HG02885 (cell line): ENCODE results near the gene KRT13.

Experiments used
- ATAC-seq: cut with Tn5 transposase; IDR thresholded peaks from one replicate; pipeline ENCODE4 v1.9.1; 2021; ENCODE audit warnings: mild to moderate bottlenecking; ENCODE audit not compliant: unreplicated experiment, poor library complexity

Gene KRT13

DNA sequence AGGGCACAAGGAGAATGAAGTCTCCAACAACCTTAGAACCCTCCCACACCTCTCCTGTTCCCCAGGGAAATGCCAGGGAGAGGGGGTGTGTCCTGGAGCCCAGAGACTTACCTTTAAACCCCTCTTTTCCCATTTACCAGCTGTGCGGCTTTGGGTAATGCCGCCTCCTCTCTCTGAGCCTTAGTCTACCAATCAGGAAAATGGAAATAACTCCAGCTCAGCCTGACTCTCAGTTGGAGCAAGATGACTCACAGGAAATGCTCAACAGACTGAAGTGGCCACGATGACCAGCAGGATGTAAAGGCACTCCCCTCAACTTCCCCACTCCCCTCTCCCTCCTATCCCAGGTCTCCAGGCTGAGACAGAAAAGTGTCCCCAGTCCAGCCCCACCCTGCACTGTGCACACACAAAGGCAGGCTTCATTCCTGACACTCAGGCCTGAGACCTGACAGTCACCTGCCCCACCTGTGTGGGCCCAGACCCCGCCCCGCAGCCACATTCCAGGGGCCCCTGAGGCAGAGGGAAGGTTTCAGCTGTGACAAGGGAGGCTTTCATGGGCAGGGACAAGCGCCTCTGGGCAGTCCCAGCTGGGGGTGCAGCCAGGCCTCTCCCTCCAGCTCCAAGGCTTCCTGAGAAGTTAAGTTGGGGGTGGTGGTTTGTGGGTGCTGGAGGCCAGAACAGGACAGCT lies 16.3 kb upstream of the KRT13 start:
- no peak for ATAC-seq

- ATAC-seq = no peak
Observed at GRCh38 chr17:41520821-41521521, 15.6 kb upstream of the KRT13 start.

DNA sequence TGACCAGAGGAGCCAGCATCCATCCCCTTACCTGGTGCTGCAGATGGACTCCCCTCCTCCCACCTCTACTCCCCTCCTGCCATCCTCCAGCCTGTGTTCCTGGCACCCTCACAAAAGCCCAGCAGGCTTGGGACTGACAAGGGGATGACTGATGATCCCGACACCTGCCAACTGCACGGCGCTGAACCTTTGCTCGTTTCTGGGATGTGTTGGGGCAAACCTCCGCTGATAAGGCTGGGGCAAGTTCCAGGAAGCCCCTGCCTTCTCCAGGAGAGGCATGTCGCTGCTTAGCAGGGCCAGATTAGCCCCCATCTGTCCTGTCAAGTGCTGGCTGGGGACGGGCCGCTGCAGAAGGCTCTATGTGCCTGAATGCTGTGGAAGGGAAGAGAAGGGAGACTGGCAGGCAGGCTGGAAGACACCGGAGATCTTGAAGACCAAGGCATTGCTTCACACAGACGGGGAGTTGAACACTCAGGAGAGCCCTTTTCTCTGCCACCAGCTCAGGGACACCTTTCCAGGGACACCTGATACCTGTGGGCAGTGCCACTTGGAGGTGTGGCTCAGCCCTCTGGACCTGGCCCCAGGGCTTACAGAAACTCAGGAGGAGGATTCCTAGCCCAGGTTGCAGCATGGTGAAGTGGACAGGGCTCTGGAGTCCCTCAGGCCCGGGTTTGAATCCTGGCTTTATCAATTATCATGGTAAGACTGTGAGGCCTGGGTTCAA lies 14.3 kb upstream of the KRT13 start:
- ATAC-seq = no peak

GRCh38 chr17:41518789-41519449 lies 13.5 kb upstream of the KRT13 start, which contains the start of gene KRT15:
KRT15 (minus strand) TSS chr17:41518890; CDS start chr17:41518827, 63 bp downstream.
- no peak for ATAC-seq

GRCh38 chr17:41518031-41518430 lies 12.6 kb upstream of the KRT13 start:
- no peak for ATAC-seq

DNA sequence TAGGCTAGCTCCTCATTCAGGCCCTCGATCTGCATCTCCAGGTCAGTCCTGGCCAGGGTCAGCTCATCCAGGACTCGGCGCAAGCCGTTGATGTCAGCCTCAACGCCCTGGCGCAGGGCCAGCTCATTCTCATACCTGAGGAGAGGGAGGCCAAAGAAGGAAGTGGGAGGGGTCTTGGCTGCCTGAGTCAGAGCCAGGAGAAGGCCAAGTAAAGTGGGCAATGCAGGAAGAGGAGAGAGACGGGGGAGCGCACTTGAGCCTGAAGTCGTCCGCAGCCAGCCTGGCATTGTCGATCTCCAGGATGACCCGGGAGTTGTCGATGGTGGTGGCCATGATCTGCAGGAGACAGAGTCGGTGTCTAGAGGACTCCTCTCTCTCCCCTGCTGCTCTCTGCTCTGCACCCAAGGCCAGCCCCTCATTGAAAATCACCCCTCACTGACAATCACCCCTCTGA lies 11.4 kb upstream of the KRT13 start:
- ATAC-seq = no peak

- no peak for ATAC-seq
Observed at GRCh38 chr17:41516147-41516829, 10.9 kb upstream of the KRT13 start.

- no peak for ATAC-seq
Observed at GRCh38 chr17:41513168-41513547, 7.7 kb upstream of the KRT13 start.

DNA sequence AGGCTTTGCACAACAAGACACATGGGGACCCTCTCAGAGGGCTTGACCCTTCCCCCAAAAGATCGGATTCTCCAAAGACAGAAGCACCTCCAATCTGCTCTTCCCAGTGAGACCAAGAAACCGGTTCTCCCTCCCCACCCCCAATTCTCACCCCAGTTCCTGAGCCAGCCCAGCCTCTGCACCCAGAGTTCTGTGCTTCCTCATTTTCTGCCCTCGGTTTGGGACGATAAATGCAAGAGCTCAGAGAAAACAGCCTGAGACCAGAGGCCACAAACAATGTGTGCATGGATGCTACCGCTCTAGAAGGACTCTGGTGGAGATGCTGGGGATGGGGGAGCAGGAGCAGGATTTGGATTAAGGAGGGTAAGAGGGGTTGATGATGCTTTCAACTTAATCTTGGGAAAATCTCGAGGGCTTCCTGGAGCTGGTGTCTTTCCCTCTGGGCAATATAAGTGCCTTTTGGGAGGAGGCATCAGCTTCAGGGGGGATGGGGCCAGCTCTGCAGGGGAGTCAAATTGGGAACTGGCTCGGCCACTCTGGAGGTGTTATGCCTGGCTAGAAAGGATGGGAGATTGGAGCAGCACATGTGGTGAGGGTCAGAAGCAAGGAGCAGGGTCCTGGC lies 7.2 kb upstream of the KRT13 start:
- ATAC-seq = no peak

DNA sequence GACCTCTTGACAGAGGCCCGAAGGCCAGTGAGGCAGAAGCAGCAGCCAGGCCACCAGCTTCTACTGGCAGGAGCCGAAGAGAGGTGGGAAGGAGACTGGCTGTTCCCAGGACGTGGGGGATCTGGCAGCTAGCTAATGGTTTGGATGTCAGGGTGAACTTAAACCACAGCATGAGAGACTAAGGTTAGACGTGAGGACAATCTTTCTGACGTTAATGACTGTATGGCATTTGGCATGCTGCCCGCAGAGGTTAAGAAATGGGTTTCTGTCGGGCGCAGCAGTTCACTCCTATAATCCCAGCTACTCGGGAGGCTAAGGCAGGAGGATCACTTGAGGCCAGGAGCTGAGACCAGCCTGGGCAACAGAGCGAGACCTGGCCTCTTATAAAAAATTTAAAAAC lies 6.3 kb upstream of the KRT13 start:
- no peak for ATAC-seq

DNA sequence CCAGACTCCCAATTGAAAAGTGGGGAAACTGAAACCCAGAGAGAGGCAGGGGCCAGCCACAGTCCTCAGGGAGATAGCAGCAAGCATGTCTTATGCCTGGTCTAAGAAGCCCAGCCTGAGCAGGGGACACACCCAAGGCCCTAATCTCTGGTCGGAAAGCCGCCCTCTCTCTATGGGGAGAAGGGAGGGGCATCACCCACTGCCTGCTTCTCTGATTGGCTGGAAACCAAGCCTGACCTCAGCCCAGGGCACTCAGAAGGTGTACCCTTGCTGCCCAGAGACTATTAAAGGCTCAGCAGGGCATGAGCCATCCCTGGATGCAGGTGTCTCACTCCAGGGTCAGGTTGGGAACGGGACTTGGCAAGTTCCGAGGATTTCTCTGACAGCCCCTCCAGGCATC lies 5.7 kb upstream of the KRT13 start:
- no peak for ATAC-seq

- no peak for ATAC-seq
Observed at GRCh38 chr17:41510251-41511065, 5.0 kb upstream of the KRT13 start.

GRCh38 chr17:41507315-41507880 lies 2.0 kb upstream of the KRT13 start:
- ATAC-seq = no peak

- ATAC-seq = no peak
Observed at GRCh38 chr17:41505809-41506767, 676 bp upstream of the KRT13 start.

DNA sequence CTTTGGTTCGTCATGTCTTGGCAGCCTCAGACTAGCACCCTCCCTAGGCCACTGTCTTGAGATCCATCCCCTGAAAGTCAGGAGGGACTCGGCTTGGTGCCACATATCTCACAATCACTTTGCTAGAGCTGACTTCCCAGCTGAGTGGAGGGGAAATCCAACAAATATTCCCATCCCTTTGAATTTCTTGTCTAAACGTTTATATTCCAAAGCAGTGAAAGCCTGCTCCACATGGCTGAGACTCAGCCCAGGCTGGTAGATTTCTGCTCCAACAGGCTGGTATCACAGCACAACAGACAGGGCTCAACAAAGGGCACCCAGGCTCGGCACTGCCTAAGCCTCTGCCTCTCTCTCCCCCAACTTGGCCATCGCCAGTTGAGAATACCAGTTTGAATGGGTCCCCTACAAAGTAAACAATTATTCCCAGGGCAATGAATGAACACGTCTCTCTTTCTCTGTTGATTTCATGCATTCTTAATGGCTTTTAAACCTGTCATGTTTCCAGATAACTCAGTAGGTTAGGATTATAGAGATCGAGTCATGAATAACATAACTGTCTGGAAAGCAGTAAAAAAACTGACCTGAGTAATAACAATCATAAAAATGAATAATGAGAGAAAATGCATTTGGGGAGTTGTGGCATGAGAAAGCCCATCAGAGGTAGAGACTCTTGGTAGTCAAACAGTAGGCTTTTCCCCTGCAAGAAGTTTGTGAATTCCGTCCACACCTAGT lies 1.0 kb downstream of the KRT13 start:
- ATAC-seq = no peak

- ATAC-seq = no peak
Observed at GRCh38 chr17:41503202-41503601, 2.2 kb downstream of the KRT13 start.
